AG08396 (cell line): Measurements from ENCODE around the gene DHRS4.
"Not testable (repeated sequence)": the region's sequence is repeated elsewhere in the genome, so short reads cannot be mapped to it uniquely, and the experiment has no call there.

Source experiments
- DNase-seq: peaks from one replicate; pipeline ENCODE4 v3.0.0; 2012; ENCODE audit warnings: low spot score, mixed read lengths

DHRS4 gene

GRCh38 chr14:23941230-23941629 lies 12.3 kb upstream of the DHRS4 start:
- DNase-seq: no peak

- no peak for DNase-seq
Measured at GRCh38 chr14:23941669-23942068, 11.9 kb upstream of the DHRS4 start.

GRCh38 chr14:23942587-23942986 lies 11.0 kb upstream of the DHRS4 start:
- DNase-seq: no peak

- DNase-seq: not testable (repeated sequence)
Measured at GRCh38 chr14:23949069-23949468, 4.5 kb upstream of the DHRS4 start.

GRCh38 chr14:23950411-23951135 lies 3.0 kb upstream of the DHRS4 start:
- DNase-seq: no peak

GRCh38 chr14:23951136-23951466 lies 2.5 kb upstream of the DHRS4 start:
- DNase-seq: not testable (repeated sequence)

GRCh38 chr14:23951590-23952201 lies 1.9 kb upstream of the DHRS4 start:
- DNase-seq: no peak

- not testable (repeated sequence) for DNase-seq
Measured at GRCh38 chr14:23953116-23953463, 480 bp upstream of the DHRS4 start.

GRCh38 chr14:23954279-23954614 lies 677 bp downstream of the DHRS4 start:
- not testable (repeated sequence) for DNase-seq

GRCh38 chr14:23954965-23955364 lies 1.4 kb downstream of the DHRS4 start:
- DNase-seq: not testable (repeated sequence)

- DNase-seq: not testable (repeated sequence)
Measured at GRCh38 chr14:23955811-23956210, 2.2 kb downstream of the DHRS4 start.

- not testable (repeated sequence) for DNase-seq
Measured at GRCh38 chr14:23957913-23958569, 4.5 kb downstream of the DHRS4 start.

GRCh38 chr14:23960899-23961298 lies 7.3 kb downstream of the DHRS4 start:
- DNase-seq: not testable (repeated sequence)

- not testable (repeated sequence) for DNase-seq
Measured at GRCh38 chr14:23961704-23962103, 8.1 kb downstream of the DHRS4 start.

- not testable (repeated sequence) for DNase-seq
Measured at GRCh38 chr14:23969130-23969480, 15.5 kb downstream of the DHRS4 start.

GRCh38 chr14:23969481-23970282 lies 16.1 kb downstream of the DHRS4 start:
- DNase-seq: not testable (repeated sequence)

- not testable (repeated sequence) for DNase-seq
Measured at GRCh38 chr14:23970283-23970659, 16.7 kb downstream of the DHRS4 start.

GRCh38 chr14:23973178-23973577 lies 19.6 kb downstream of the DHRS4 start:
- not testable (repeated sequence) for DNase-seq

GRCh38 chr14:23974041-23974440 lies 20.5 kb downstream of the DHRS4 start:
- DNase-seq: not testable (repeated sequence)

- not testable (repeated sequence) for DNase-seq
Measured at GRCh38 chr14:23977208-23977607, 23.6 kb downstream of the DHRS4 start.

- not testable (repeated sequence) for DNase-seq
Measured at GRCh38 chr14:23981951-23982813, 28.6 kb downstream of the DHRS4 start.
